Stimulated activated CD8-positive, alpha-beta memory T cell treated with anti-CD3 and anti-CD28 coated beads, Interleukin-12 subunit alpha, Interleukin-12 subunit beta, amount 100 ng/mL, for 4 hours (primary cell): ENCODE results near the gene SPOCK2.
"Not testable (repeated sequence)": the region's sequence is repeated elsewhere in the genome, so short reads cannot be mapped to it uniquely, and the experiment has no call there.

ENCODE experiments used
- DNase-seq: peaks from one replicate; pipeline ENCODE4 v3.0.0-alpha.2; 2020; ENCODE audit warnings: low read depth

SPOCK2 gene

GRCh38 chr10:72108004-72108370 lies 19.6 kb upstream of the SPOCK2 start:
- DNase-seq, result not testable (repeated sequence)

GRCh38 chr10:72107325-72108003 lies 19.1 kb upstream of the SPOCK2 start:
- no peak for DNase-seq

GRCh38 chr10:72106896-72107295 lies 18.5 kb upstream of the SPOCK2 start:
- no peak for DNase-seq

- no peak for DNase-seq
Observed at GRCh38 chr10:72106154-72106849, 18.0 kb upstream of the SPOCK2 start.

GRCh38 chr10:72105710-72106109 lies 17.4 kb upstream of the SPOCK2 start:
- no peak for DNase-seq

GRCh38 chr10:72105098-72105475 lies 16.7 kb upstream of the SPOCK2 start:
- DNase-seq, result no peak

- DNase-seq, result no peak
Observed at GRCh38 chr10:72104472-72105097, 16.2 kb upstream of the SPOCK2 start.

GRCh38 chr10:72099600-72099921 lies 11.2 kb upstream of the SPOCK2 start:
- no peak for DNase-seq

GRCh38 chr10:72098836-72099599 lies 10.7 kb upstream of the SPOCK2 start:
- no peak for DNase-seq

GRCh38 chr10:72098301-72098835 lies 10.0 kb upstream of the SPOCK2 start:
- no peak for DNase-seq

- no peak for DNase-seq
Observed at GRCh38 chr10:72097448-72098300, 9.3 kb upstream of the SPOCK2 start.

- DNase-seq, result no peak
Observed at GRCh38 chr10:72096115-72097000, 8.0 kb upstream of the SPOCK2 start.

GRCh38 chr10:72095195-72095594 lies 6.8 kb upstream of the SPOCK2 start:
- no peak for DNase-seq

GRCh38 chr10:72094574-72094973 lies 6.2 kb upstream of the SPOCK2 start:
- no peak for DNase-seq

GRCh38 chr10:72093450-72093849 lies 5.1 kb upstream of the SPOCK2 start:
- DNase-seq, result no peak

- no peak for DNase-seq
Observed at GRCh38 chr10:72092987-72093386, 4.6 kb upstream of the SPOCK2 start.

- no peak for DNase-seq
Observed at GRCh38 chr10:72092171-72092924, 4.0 kb upstream of the SPOCK2 start.

GRCh38 chr10:72090326-72090725 lies 2.0 kb upstream of the SPOCK2 start:
- DNase-seq, result no peak

- no peak for DNase-seq
Observed at GRCh38 chr10:72089618-72090017, 1.3 kb upstream of the SPOCK2 start.
